Type B pancreatic cell (in vitro differentiated cells): Measurements from ENCODE around the gene TOP3A. TPM values are rescaled to one million over a fixed set of nuclear protein-coding genes. Genes with fewer than 3 reads are reported as not detected.

Experiments used
- DNase-seq: peaks from one replicate; pipeline ENCODE4 v3.0.0; 2021; ENCODE audit warnings: mixed read lengths; ENCODE audit not compliant: unreplicated experiment; ENCODE audit errors: extremely low spot score
- H3K27ac Mint-ChIP-seq: 2 replicates; pipeline ENCODE4 v1.8.0; 2021; ENCODE audit warnings: mild to moderate bottlenecking, mixed read lengths
- H3K27me3 Mint-ChIP-seq: 2 replicates; pipeline ENCODE4 v1.8.0; 2021; ENCODE audit warnings: mixed read lengths
- H3K36me3 Mint-ChIP-seq: 2 replicates; pipeline ENCODE4 v1.8.0; 2021; ENCODE audit warnings: mixed read lengths
- H3K4me1 Mint-ChIP-seq: one replicate; pipeline ENCODE4 v1.8.0; 2021; ENCODE audit warnings: mixed read lengths; ENCODE audit not compliant: unreplicated experiment
- H3K4me3 Mint-ChIP-seq: 2 replicates; pipeline ENCODE4 v1.8.0; 2021; ENCODE audit warnings: mild to moderate bottlenecking, mixed read lengths
- H3K9me3 Mint-ChIP-seq: 2 replicates; pipeline ENCODE4 v1.8.0; 2021; ENCODE audit warnings: mixed read lengths
- CTCF ChIP-seq: fragments of 200-600 bp; sonication (generic); conservative IDR thresholded peaks from 2 replicates; pipeline ENCODE4 v1.5.0; 2021; ENCODE audit warnings: antibody characterized with exemption, mild to moderate bottlenecking
- total RNA-seq: library from RNA; stranded (reverse); gene quantifications from 2 replicates; pipeline ENCODE4 v1.2.1, GENCODE V29; 2021; ENCODE audit warnings: low replicate concordance

TOP3A gene
- total RNA-seq, 1 donor from 2014 or later, result 70.2 TPM

- DNase-seq, result no peak
- Mint-ChIP-seq H3K27me3 (no peaks in the 10 kb centered on the region), H3K27ac (peak overlapping the region; percentile 62)
These were observed 64.1 kb downstream of the TOP3A start for GRCh38 chr17:18250708-18251107.

DNA sequence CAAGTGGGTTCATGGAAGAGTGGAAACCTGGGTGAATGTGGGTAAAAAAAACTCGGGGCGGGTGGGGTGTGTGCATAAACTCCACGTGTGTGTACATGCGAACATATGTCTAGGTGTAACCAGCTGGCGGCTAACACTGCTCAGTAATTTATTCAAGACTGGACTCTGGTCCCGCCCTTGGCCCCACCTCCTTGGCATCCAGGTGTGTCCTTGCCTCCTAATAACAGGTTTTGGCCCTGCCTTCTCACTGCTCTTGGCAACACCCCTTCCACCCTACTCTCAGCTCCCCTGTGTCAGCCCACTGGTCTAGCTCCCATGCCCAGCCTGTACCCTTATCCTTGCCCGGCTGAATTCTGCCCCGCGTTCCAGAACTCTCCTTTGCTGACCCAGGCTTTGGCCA lies 64.5 kb downstream of the TOP3A start:
- H3K4me3 Mint-ChIP-seq, result no peak overlapping the region
- peaks cover 15% of the 10 kb centered on the region for H3K4me1 Mint-ChIP-seq
- peaks cover 12% of the 10 kb centered on the region for H3K36me3 Mint-ChIP-seq
- TF ChIP-seq CTCF, result no peak
- H3K9me3 Mint-ChIP-seq, result no peaks in the 10 kb centered on the region
- no peak for DNase-seq
- H3K27me3 Mint-ChIP-seq, result no peaks in the 10 kb centered on the region
- peak overlapping the region; percentile 62 for H3K27ac Mint-ChIP-seq

More at GRCh38 chr17:18250708-18251107, 64.1 kb downstream of the TOP3A start:
- TF ChIP-seq CTCF, result no peak
- Mint-ChIP-seq H3K9me3 (no peaks in the 10 kb centered on the region), H3K4me3 (no peak overlapping the region), H3K36me3 (peaks cover 12% of the 10 kb centered on the region), H3K4me1 (peaks cover 15% of the 10 kb centered on the region)

GRCh38 chr17:18248811-18249210 lies 66.0 kb downstream of the TOP3A start:
- no peak for TF ChIP-seq CTCF
- H3K4me1 Mint-ChIP-seq, result peaks cover 15% of the 10 kb centered on the region
- no peaks in the 10 kb centered on the region for H3K9me3 Mint-ChIP-seq
- H3K27me3 Mint-ChIP-seq, result no peaks in the 10 kb centered on the region
- no peak for DNase-seq
- peak overlapping the region; percentile 89 for H3K27ac Mint-ChIP-seq
- peaks cover 12% of the 10 kb centered on the region for H3K36me3 Mint-ChIP-seq
- no peak overlapping the region for H3K4me3 Mint-ChIP-seq

DNA sequence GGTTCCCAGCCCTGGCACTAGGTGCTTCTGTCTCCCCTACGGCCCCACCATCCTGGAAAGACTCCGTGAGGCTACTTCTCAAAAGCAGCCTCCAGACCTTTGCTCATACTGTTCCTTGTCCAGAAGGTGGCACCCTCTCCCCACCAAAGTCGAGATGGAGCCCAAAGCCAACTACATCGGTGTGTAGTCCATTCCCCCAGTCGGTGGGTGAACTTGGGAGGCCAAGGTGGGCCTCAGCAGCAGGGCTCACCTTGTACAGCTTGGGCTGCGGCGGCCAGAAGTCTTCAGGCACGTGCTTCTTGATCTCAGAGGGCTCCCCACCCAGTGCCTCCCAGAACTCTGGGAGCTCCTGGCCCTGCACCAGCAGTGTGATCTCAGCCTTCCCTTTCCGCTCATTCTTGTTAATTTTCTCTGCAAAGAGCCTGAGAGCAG lies 66.5 kb downstream of the TOP3A start:
- peak overlapping the region; percentile 64 for H3K4me3 Mint-ChIP-seq
- H3K27me3 Mint-ChIP-seq, result no peaks in the 10 kb centered on the region
- H3K9me3 Mint-ChIP-seq, result no peaks in the 10 kb centered on the region
- H3K27ac Mint-ChIP-seq, result peak overlapping the region; percentile 89
- H3K36me3 Mint-ChIP-seq, result peaks cover 12% of the 10 kb centered on the region
- peak; percentile 82 for TF ChIP-seq CTCF
- peaks cover 15% of the 10 kb centered on the region for H3K4me1 Mint-ChIP-seq
- no peak for DNase-seq

DNA sequence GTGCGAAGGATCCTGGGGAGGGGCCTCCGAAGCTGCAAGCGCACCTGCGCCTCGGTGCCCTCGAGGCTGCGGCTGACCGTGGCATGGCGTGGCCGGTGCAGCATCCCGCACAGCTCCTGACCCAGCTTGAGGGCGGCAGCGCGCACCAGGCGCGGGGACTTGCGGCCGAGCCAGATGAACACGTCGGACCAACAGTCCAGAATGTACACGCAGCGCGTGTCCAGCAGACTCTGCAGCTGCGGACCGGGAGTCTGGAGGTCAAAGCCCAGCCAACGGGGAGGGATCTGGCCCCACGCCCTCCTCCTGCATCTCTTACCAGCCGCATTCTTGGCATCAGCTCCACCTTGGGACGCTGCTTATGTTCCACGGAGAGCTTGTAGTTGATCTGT lies 67.2 kb downstream of the TOP3A start:
- no peak for DNase-seq
- no peaks in the 10 kb centered on the region for H3K27me3 Mint-ChIP-seq
- H3K4me3 Mint-ChIP-seq, result no peak overlapping the region
- H3K36me3 Mint-ChIP-seq, result peaks cover 12% of the 10 kb centered on the region
- TF ChIP-seq CTCF, result no peak
- H3K9me3 Mint-ChIP-seq, result no peaks in the 10 kb centered on the region
- H3K27ac Mint-ChIP-seq, result peak overlapping the region; percentile 95
- H3K4me1 Mint-ChIP-seq, result peaks cover 15% of the 10 kb centered on the region
